PFSK-1 (cell line): Measurements from ENCODE around the gene DNALI1.

Experiments
- FOXP2 ChIP-seq: optimal IDR thresholded peaks from 2 replicates; pipeline ENCODE3; 2011; ENCODE audit warnings: borderline replicate concordance, control low read depth, inconsistent platforms; ENCODE audit not compliant: insufficient read depth; ENCODE audit errors: extremely low read length, extremely low read depth
- POLR2AphosphoS5 ChIP-seq: IDR thresholded peaks from 2 replicates; pipeline ENCODE4 v1.6.1; 2012; ENCODE audit warnings: low read depth, mild to moderate bottlenecking, control low read depth, low read length, moderate library complexity
- SIN3A ChIP-seq: IDR thresholded peaks from 2 replicates; pipeline ENCODE4 v1.6.1; 2012; ENCODE audit warnings: mild to moderate bottlenecking, low read length, moderate library complexity, borderline replicate concordance; ENCODE audit not compliant: insufficient read depth
- TAF1 ChIP-seq: IDR thresholded peaks from 2 replicates; pipeline ENCODE4 v1.6.1; 2012; ENCODE audit warnings: low read length, control low read depth, borderline replicate concordance; ENCODE audit not compliant: insufficient read depth
- TF ChIP-seq, protein P1 (sequence below), 2 experiments: IDR thresholded peaks; 2 replicates each; pipeline versions ENCODE4 v1.6.1 to v1.8.0; 2011 to 2012; ENCODE audit warnings: low read depth in 2 of 2, low read length in 2 of 2, control low read depth in 1 of 2, inconsistent platforms in 1 of 2, mild to moderate bottlenecking in 1 of 2, moderate library complexity in 1 of 2; ENCODE audit not compliant: insufficient read depth in 1 of 2

DNALI1 gene

DNA sequence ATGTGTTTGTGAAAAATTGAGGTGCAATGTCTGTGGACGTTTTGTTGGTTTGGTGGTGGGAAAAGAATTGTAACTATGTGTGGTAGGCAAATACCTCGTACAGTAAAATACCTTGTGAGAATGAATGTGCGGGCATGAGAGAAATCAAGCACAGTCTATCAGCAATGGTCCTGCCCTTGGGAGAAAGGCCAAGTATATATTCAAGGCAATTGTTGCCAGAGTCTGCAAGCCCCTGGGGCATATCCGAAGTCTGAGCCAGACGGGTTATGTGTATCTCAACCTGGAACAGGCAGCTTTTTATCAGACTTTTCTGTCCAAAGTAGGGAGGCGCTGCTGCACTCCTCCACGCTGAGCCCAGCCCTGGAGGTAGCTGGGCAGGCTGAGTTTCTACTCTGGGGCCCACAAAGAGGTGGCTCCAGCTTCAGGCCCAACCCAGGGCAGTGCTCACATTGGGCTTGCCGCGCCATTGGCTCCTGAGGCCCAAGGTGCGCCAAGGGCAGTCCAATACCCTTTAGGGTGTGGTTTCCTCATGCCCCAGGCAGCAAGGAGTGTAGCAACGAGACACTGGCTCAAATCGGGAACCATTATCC is 48.4 kb downstream of the DNALI1 start:
- TF ChIP-seq SIN3A (no peak), TAF1 (no peak), POLR2AphosphoS5 (no peak), FOXP2 (no peak)
- TF ChIP-seq, protein P1, sequence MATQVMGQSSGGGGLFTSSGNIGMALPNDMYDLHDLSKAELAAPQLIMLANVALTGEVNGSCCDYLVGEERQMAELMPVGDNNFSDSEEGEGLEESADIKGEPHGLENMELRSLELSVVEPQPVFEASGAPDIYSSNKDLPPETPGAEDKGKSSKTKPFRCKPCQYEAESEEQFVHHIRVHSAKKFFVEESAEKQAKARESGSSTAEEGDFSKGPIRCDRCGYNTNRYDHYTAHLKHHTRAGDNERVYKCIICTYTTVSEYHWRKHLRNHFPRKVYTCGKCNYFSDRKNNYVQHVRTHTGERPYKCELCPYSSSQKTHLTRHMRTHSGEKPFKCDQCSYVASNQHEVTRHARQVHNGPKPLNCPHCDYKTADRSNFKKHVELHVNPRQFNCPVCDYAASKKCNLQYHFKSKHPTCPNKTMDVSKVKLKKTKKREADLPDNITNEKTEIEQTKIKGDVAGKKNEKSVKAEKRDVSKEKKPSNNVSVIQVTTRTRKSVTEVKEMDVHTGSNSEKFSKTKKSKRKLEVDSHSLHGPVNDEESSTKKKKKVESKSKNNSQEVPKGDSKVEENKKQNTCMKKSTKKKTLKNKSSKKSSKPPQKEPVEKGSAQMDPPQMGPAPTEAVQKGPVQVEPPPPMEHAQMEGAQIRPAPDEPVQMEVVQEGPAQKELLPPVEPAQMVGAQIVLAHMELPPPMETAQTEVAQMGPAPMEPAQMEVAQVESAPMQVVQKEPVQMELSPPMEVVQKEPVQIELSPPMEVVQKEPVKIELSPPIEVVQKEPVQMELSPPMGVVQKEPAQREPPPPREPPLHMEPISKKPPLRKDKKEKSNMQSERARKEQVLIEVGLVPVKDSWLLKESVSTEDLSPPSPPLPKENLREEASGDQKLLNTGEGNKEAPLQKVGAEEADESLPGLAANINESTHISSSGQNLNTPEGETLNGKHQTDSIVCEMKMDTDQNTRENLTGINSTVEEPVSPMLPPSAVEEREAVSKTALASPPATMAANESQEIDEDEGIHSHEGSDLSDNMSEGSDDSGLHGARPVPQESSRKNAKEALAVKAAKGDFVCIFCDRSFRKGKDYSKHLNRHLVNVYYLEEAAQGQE (IDR thresholded peaks at IDR 0.05; ENCODE audit: insufficient read depth in 1 of 2, low read depth in 2 of 2, low read length in 2 of 2), result no peak

DNA sequence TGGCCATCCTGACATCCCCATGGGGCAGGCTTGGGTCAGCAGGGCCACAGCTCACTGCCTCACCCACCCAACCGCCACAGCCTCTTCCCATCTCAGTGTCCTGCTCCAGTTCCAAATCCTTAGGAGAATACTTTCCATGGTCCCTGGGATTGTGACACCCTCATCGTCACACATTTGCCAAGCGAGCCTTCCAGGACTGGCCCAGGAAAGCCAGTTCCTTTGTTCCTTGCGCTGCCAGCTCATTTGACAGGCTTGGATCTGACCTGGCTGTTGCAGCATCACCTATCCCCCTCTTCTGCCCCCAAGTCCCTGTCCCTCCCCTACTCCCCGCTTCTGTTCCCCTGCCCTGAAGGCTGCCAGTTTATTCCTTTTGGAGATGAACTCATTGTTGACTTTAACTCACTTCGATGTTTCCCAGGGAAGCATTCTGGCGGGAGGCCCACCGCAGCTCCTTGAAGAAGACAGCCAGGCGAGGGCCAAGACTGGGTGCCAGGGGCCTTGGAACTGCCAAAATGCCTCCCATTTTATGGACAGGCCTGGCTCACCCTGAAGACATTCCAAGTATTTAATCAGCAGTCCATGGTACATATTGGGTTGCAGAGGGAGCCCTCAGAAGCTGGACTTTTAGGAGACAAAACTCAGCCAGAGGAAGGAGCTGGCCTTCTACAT is 49.2 kb downstream of the DNALI1 start:
- TF ChIP-seq POLR2AphosphoS5 (no peak), TAF1 (no peak), SIN3A (no peak), FOXP2 (no peak)
- TF ChIP-seq, protein P1 (IDR thresholded peaks at IDR 0.05; ENCODE audit: insufficient read depth in 1 of 2, low read depth in 2 of 2, low read length in 2 of 2), result no peak

DNA sequence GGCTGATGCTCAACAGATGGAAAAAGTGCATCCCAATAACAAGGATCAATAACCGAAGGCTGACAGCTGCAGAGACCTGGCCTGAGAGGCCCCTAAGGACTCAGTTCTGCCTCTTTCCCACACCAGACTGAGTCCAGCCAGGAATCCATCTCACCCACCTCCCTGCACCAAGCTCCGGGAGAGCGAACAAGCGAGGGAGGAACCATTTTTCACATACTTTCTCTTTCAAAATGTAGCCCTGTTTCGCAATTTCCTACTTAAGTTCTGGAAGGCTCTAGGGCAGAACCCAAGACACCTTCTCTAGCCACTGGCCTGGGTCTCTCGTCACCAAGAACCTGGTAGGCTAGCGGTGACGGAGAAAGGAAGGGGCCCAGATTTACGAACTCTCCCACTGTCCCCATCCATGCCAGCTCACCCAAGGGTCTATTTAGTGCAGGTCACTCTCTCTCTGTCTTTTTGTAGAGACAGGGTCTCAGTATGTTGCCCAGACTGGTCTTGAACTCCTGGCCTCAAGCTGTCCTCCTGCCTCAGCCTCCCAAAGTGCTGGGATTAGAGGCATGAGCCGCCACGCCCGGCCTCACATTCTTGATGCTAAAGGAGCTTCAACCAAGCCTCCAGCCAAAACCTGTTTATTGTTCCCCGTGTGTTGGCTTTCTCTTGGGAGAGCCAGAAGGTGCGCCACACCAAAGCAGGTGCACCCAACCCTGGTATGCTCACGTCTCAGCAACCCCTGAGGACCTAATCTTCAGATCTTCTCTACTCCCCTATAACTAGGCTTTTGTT is 49.9 kb downstream of the DNALI1 start:
- TF ChIP-seq, protein P1 (IDR thresholded peaks at IDR 0.05; ENCODE audit: insufficient read depth in 1 of 2, low read depth in 2 of 2, low read length in 2 of 2), result no peak
- no peak for TF ChIP-seq POLR2AphosphoS5
- no peak for TF ChIP-seq FOXP2
- TF ChIP-seq SIN3A, result no peak

DNA sequence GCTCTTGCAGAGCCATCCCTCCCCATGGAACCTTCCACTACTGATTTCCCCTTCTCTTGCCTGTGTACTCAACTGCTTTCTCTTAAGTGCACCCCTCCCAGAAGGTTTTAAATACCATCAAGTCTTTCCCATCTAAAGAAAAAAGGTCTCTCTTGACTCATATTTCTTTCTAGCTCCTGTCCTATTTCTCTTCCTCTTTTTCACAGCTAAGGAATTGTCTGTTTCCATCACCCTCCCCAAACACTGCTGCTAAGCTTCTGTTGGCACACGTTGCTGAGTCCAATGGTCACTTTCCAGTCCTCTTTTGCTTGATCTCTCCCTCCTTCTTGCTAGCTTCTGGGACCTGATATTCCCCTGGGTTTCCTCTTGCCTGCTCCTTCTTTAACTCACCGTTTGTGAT is 52.3 kb downstream of the DNALI1 start:
- TF ChIP-seq, protein P1 (IDR thresholded peaks at IDR 0.05; ENCODE audit: insufficient read depth in 1 of 2, low read depth in 2 of 2, low read length in 2 of 2), result no peak
- TF ChIP-seq POLR2AphosphoS5 (no peak), FOXP2 (no peak), TAF1 (no peak), SIN3A (no peak)
